ENCODE measurements around the gene EXOC4. TPM values are rescaled to one million over a fixed set of nuclear protein-coding genes. Genes with fewer than 3 reads are reported as not detected.

EXOC4 gene
- total RNA-seq, 4 donors from 2014 or later, result 36.6 to 64.0 (median 57.4) TPM

- Histone ChIP-seq H3K4me1 (no peaks in the 10 kb centered on the region), H3K9me3 (no peaks in the 10 kb centered on the region), H3K4me3 (no peak overlapping the region), H3K27ac (replicated peaks in 1 of 4) (no peak overlapping the region), H3K36me3 (no peaks in the 10 kb centered on the region), H3K27me3 (no peaks in the 10 kb centered on the region)
- WGBS, result 50% methylated on average over 2 of the region's 2 CpGs
- intact Hi-C loops (cut with DNase I), result no loop called here
- no peak for DNase-seq (ENCODE audit: extremely low spot score)
- TF ChIP-seq CTCF (IDR thresholded peaks at IDR 0.05) (no peak), POLR2AphosphoS5 (IDR thresholded peaks at IDR 0.05) (no peak), POLR2A (IDR thresholded peaks at IDR 0.05; ENCODE audit: low read depth) (no peak), EP300 (IDR thresholded peaks at IDR 0.05) (no peak)
Observed at GRCh38 chr7:133780912-133781311, 528.0 kb downstream of the EXOC4 start.

GRCh38 chr7:133781486-133782090 lies 528.7 kb downstream of the EXOC4 start:
- H3K4me3 ChIP-seq, result no peak overlapping the region
- WGBS, result 92% methylated on average over 7 of the region's 7 CpGs
- no peaks in the 10 kb centered on the region for H3K36me3 ChIP-seq
- no peak overlapping the region for H3K27ac ChIP-seq (replicated peaks in 1 of 4)
- no peak for DNase-seq (ENCODE audit: extremely low spot score)
- TF ChIP-seq CTCF (IDR thresholded peaks at IDR 0.05) (no peak), POLR2A (IDR thresholded peaks at IDR 0.05; ENCODE audit: low read depth) (no peak), EP300 (IDR thresholded peaks at IDR 0.05) (no peak), POLR2AphosphoS5 (IDR thresholded peaks at IDR 0.05) (no peak)
- no peaks in the 10 kb centered on the region for H3K27me3 ChIP-seq
- H3K4me1 ChIP-seq, result no peaks in the 10 kb centered on the region
- H3K9me3 ChIP-seq, result no peaks in the 10 kb centered on the region
- intact Hi-C loops (cut with DNase I), result no loop called here

GRCh38 chr7:133782470-133782869 lies 529.6 kb downstream of the EXOC4 start:
- no peak for DNase-seq (ENCODE audit: extremely low spot score)
- H3K27ac ChIP-seq (replicated peaks in 1 of 4), result no peak overlapping the region
- no peak overlapping the region for H3K4me3 ChIP-seq
- no peaks in the 10 kb centered on the region for H3K4me1 ChIP-seq
- no peak for TF ChIP-seq EP300 (IDR thresholded peaks at IDR 0.05)
- no peak for TF ChIP-seq CTCF (IDR thresholded peaks at IDR 0.05)
- TF ChIP-seq POLR2A (IDR thresholded peaks at IDR 0.05; ENCODE audit: low read depth), result no peak
- no peak for TF ChIP-seq POLR2AphosphoS5 (IDR thresholded peaks at IDR 0.05)
- 96% methylated on average over 5 of the region's 5 CpGs for WGBS
- H3K9me3 ChIP-seq, result no peaks in the 10 kb centered on the region
- intact Hi-C loops (cut with DNase I), result no loop called here
- no peaks in the 10 kb centered on the region for H3K36me3 ChIP-seq
- H3K27me3 ChIP-seq, result no peaks in the 10 kb centered on the region

GRCh38 chr7:133783276-133783675 lies 530.4 kb downstream of the EXOC4 start:
- WGBS, result 92% methylated on average over 2 of the region's 2 CpGs
- no peak overlapping the region for H3K27ac ChIP-seq (replicated peaks in 1 of 4)
- no peaks in the 10 kb centered on the region for H3K9me3 ChIP-seq
- no peaks in the 10 kb centered on the region for H3K27me3 ChIP-seq
- no peak for TF ChIP-seq POLR2A (IDR thresholded peaks at IDR 0.05; ENCODE audit: low read depth)
- TF ChIP-seq POLR2AphosphoS5 (IDR thresholded peaks at IDR 0.05), result no peak
- TF ChIP-seq CTCF (IDR thresholded peaks at IDR 0.05), result no peak
- no peak for TF ChIP-seq EP300 (IDR thresholded peaks at IDR 0.05)
- no peaks in the 10 kb centered on the region for H3K36me3 ChIP-seq
- H3K4me3 ChIP-seq, result no peak overlapping the region
- intact Hi-C loops (cut with DNase I), result no loop called here
- H3K4me1 ChIP-seq, result no peaks in the 10 kb centered on the region
- no peak for DNase-seq (ENCODE audit: extremely low spot score)

GRCh38 chr7:133784486-133785001 lies 531.7 kb downstream of the EXOC4 start:
- intact Hi-C loops (cut with DNase I), result no loop called here
- no peak overlapping the region for H3K27ac ChIP-seq (replicated peaks in 1 of 4)
- 86% methylated on average over 4 of the region's 4 CpGs for WGBS
- no peak for TF ChIP-seq EP300 (IDR thresholded peaks at IDR 0.05)
- TF ChIP-seq POLR2A (IDR thresholded peaks at IDR 0.05; ENCODE audit: low read depth), result no peak
- no peak for TF ChIP-seq CTCF (IDR thresholded peaks at IDR 0.05)
- TF ChIP-seq POLR2AphosphoS5 (IDR thresholded peaks at IDR 0.05), result no peak
- H3K9me3 ChIP-seq, result no peaks in the 10 kb centered on the region
- DNase-seq (ENCODE audit: extremely low spot score), result no peak
- no peaks in the 10 kb centered on the region for H3K4me1 ChIP-seq
- H3K36me3 ChIP-seq, result no peaks in the 10 kb centered on the region
- no peak overlapping the region for H3K4me3 ChIP-seq
- no peaks in the 10 kb centered on the region for H3K27me3 ChIP-seq
